HEK293 (cell line): Measurements from ENCODE around the gene PDE3B.
A peak's percentile ranks its signal among the peaks of the same experiment; 100 is the strongest.
"Not testable (repeated sequence)": the region's sequence is repeated elsewhere in the genome, so short reads cannot be mapped to it uniquely, and the experiment has no call there.

Source experiments
- CTCF ChIA-PET: fragments of 350-600 bp; formaldehyde crosslinking; extraction: SDS; loops from one replicate; lab custom pipeline; 2021; ENCODE audit warnings: antibody characterized with exemption; lab: Yijun Ruan, JAX
- POLR2A ChIA-PET: fragments of 300-600 bp; formaldehyde crosslinking; extraction: SDS; loops from one replicate; lab custom pipeline; 2020; ENCODE audit warnings: antibody characterized with exemption, inconsistent platforms; lab: Yijun Ruan, JAX
- H3K27ac ChIP-seq: fragments of 200-500 bp; sonication (Bioruptor generic); 2 replicates; pipeline ENCODE4 v1.5.1; 2014; ENCODE audit warnings: low read depth, low read length, control low read depth, inconsistent platforms; ENCODE audit errors: extremely low read depth
- H3K36me3 ChIP-seq, 2 experiments: fragments of 200-500 bp in 1 of 2; sonication (Bioruptor generic) in 1 of 2; 1 replicate in 1 of 2; 2 replicates in 1 of 2; pipeline ENCODE4 v1.5.1; 2014 to 2017; ENCODE audit warnings: inconsistent platforms in 2 of 2, low read length in 2 of 2; ENCODE audit not compliant: control insufficient read depth in 2 of 2, insufficient read depth in 1 of 2
- H3K4me1 ChIP-seq: fragments of 200-500 bp; sonication (Bioruptor generic); 2 replicates; pipeline ENCODE4 v1.5.1; 2014; ENCODE audit warnings: mild to moderate bottlenecking, low read length, inconsistent platforms; ENCODE audit not compliant: control insufficient read depth, insufficient read depth
- H3K4me3 ChIP-seq: 2 replicates; pipeline ENCODE4 v1.5.1; 2011; ENCODE audit warnings: low read depth, mild to moderate bottlenecking, control low read depth, low read length, moderate library complexity
- H3K9me3 ChIP-seq: fragments of 200-500 bp; sonication (Bioruptor generic); 2 replicates; pipeline ENCODE4 v1.5.1; 2014; ENCODE audit warnings: low read depth, low read length, inconsistent platforms; ENCODE audit not compliant: control insufficient read depth, insufficient read depth
- BCL11A ChIP-seq: fragments of 450-650 bp; formaldehyde crosslinking; IDR thresholded peaks from 2 replicates; pipeline ENCODE4 v1.5.1; 2016; ENCODE audit warnings: low read depth, missing biosample characterization, missing genetic modification characterization
- EGR2 ChIP-seq: fragments of 450-650 bp; formaldehyde crosslinking; IDR thresholded peaks from 2 replicates; pipeline ENCODE4 v1.5.1; 2016; ENCODE audit warnings: low read depth, missing biosample characterization, missing genetic modification characterization
- HOXC10 ChIP-seq: sonication (generic); formaldehyde crosslinking; IDR thresholded peaks from 2 replicates; pipeline ENCODE4 v1.8.1; 2023; ENCODE audit warnings: mild to moderate bottlenecking, missing genetic modification reagents
- OSR2 ChIP-seq: fragments of 450-650 bp; formaldehyde crosslinking; IDR thresholded peaks from 2 replicates; pipeline ENCODE4 v1.5.1; 2016; ENCODE audit warnings: missing biosample characterization, missing genetic modification characterization
- ZFHX2 ChIP-seq: fragments of 450-650 bp; formaldehyde crosslinking; conservative IDR thresholded peaks from 2 replicates; pipeline ENCODE4 v1.5.1; 2016; ENCODE audit warnings: missing biosample characterization, missing genetic modification characterization
- ZNF146 ChIP-seq: fragments of 450-650 bp; formaldehyde crosslinking; IDR thresholded peaks from 2 replicates; pipeline ENCODE4 v1.5.1; 2016; ENCODE audit warnings: missing biosample characterization, missing genetic modification characterization
- ZNF202 ChIP-seq: fragments of 450-650 bp; formaldehyde crosslinking; IDR thresholded peaks from 2 replicates; pipeline ENCODE4 v1.5.1; 2016; ENCODE audit warnings: missing biosample characterization, missing genetic modification characterization, borderline replicate concordance
- ZNF341 ChIP-seq: fragments of 450-650 bp; formaldehyde crosslinking; IDR thresholded peaks from 2 replicates; pipeline ENCODE4; 2016; ENCODE audit warnings: low read depth, missing biosample characterization, missing genetic modification characterization
- ZNF404 ChIP-seq: fragments of 450-650 bp; formaldehyde crosslinking; IDR thresholded peaks from 2 replicates; pipeline ENCODE4 v1.5.1; 2017; ENCODE audit warnings: missing biosample characterization, missing genetic modification characterization
- ZNF561 ChIP-seq: fragments of 450-650 bp; IDR thresholded peaks from 2 replicates; pipeline ENCODE4 v1.5.1; 2018; ENCODE audit warnings: missing biosample characterization, missing genetic modification characterization, borderline replicate concordance
- ZNF571 ChIP-seq: fragments of 450-650 bp; formaldehyde crosslinking; IDR thresholded peaks from 2 replicates; pipeline ENCODE4 v1.5.0; 2017; ENCODE audit warnings: missing biosample characterization, missing genetic modification characterization
- ZNF624 ChIP-seq: fragments of 450-650 bp; formaldehyde crosslinking; IDR thresholded peaks from 2 replicates; pipeline ENCODE4 v1.5.1; 2017; ENCODE audit warnings: missing biosample characterization, missing genetic modification characterization
- ZNF629 ChIP-seq: fragments of 450-650 bp; formaldehyde crosslinking; IDR thresholded peaks from 2 replicates; pipeline ENCODE4 v1.5.1; 2017; ENCODE audit warnings: missing biosample characterization, missing genetic modification characterization
- ZNF830 ChIP-seq: fragments of 450-650 bp; IDR thresholded peaks from 2 replicates; pipeline ENCODE4 v1.5.0; 2018; ENCODE audit warnings: missing biosample characterization, missing genetic modification characterization, low read depth, mild to moderate bottlenecking, moderate library complexity
- ZSCAN16 ChIP-seq: fragments of 450-650 bp; formaldehyde crosslinking; IDR thresholded peaks from 2 replicates; pipeline ENCODE4 v1.5.1; 2016; ENCODE audit warnings: missing biosample characterization, missing genetic modification characterization
- TF ChIP-seq, protein P1 (sequence below): fragments of 450-650 bp; formaldehyde crosslinking; IDR thresholded peaks from 2 replicates; pipeline ENCODE4 v1.5.1; 2016; ENCODE audit warnings: missing biosample characterization, missing genetic modification characterization
- TF ChIP-seq, protein P2 (sequence below): fragments of 450-650 bp; formaldehyde crosslinking; IDR thresholded peaks from 2 replicates; pipeline ENCODE4 v1.5.0; 2017; ENCODE audit warnings: missing biosample characterization, missing genetic modification characterization, borderline replicate concordance
- TF ChIP-seq, protein P3 (sequence below): fragments of 450-650 bp; formaldehyde crosslinking; IDR thresholded peaks from 2 replicates; pipeline ENCODE4 v1.5.1; 2016; ENCODE audit warnings: missing biosample characterization, missing genetic modification characterization, borderline replicate concordance
- TF ChIP-seq, protein P4 (sequence below): fragments of 450-650 bp; formaldehyde crosslinking; IDR thresholded peaks from 2 replicates; pipeline ENCODE4 v1.5.1; 2017; ENCODE audit warnings: missing biosample characterization, mild to moderate bottlenecking, missing genetic modification characterization, moderate library complexity

Gene PDE3B

DNA sequence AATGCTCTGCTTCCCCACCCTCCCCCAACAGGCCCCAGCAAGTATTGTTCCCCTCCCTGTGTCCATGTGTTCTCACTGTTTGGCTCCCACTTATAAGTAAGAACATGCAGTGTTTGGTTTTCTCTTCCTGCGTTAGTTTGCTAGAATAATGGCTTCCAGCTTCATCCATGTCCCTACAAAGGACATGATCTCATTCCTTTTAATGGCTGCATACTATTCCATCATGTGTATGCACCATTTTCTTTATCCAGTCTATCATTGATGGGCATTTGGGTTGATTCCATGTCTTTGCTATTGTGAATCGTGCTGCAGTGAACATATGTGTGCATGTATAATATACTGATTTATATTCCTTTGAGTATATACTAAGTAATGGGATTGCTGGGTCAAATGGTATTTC lies 52.1 kb downstream of the PDE3B start:
- TF ChIP-seq ZNF146, result peak; percentile 88
- H3K27ac ChIP-seq, H3K4me1 ChIP-seq, H3K4me3 ChIP-seq, CTCF ChIA-PET, H3K9me3 ChIP-seq, H3K36me3 ChIP-seq, POLR2A ChIA-PET: not testable (repeated sequence)

DNA sequence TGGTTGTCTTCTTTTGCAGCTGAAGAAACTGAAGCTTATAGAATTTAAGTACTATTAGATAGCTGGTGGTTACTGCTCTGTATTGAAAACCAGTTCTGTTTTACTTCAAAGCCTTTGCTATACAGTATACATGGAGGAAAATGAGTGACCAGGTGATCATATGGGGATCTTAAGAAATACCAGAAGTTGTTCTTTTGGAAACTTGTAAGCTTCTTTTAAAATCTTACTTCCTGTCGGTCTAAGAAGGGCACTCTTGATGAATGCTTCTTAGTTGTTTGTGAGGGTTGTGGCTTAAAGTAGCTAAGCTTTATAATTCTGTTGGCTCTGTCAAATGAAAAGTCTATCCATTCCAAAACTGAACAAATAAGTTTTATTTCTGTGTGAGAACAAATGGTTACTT lies 55.2 kb downstream of the PDE3B start:
- TF ChIP-seq ZFHX2 (tag by site-specific recombination) (no peak), ZNF629 (tag by site-specific recombination) (no peak), HOXC10 (CRISPR knock-in tag) (no peak), ZNF404 (tag by site-specific recombination) (no peak), EGR2 (tag by site-specific recombination) (no peak), ZSCAN16 (tag by site-specific recombination) (no peak), ZNF830 (tag by site-specific recombination) (no peak), ZNF202 (tag by site-specific recombination) (no peak), ZNF624 (no peak), BCL11A (tag by site-specific recombination) (no peak)
- TF ChIP-seq, protein P1, sequence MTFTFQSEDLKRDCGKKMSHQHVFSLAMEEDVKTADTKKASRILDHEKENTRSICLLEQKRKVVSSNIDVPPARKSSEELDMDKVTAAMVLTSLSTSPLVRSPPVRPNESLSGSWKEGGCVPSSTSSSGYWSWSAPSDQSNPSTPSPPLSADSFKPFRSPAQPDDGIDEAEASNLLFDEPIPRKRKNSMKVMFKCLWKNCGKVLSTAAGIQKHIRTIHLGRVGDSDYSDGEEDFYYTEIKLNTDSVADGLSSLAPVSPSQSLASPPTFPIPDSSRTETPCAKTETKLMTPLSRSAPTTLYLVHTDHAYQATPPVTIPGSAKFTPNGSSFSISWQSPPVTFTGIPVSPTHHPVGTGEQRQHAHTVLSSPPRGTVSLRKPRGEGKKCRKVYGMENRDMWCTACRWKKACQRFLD, result no peak
- TF ChIP-seq, all 188 proteins: peak for 0
- POLR2A ChIA-PET, result no interaction called here
- H3K4me3 ChIP-seq, result no peak overlapping the region
- no peaks in the 10 kb centered on the region for H3K9me3 ChIP-seq
- CTCF ChIA-PET, result no interaction called here
- H3K4me1 ChIP-seq, result no peaks in the 10 kb centered on the region
- no peaks in the 10 kb centered on the region for H3K36me3 ChIP-seq
- H3K27ac ChIP-seq, result no peak overlapping the region

DNA sequence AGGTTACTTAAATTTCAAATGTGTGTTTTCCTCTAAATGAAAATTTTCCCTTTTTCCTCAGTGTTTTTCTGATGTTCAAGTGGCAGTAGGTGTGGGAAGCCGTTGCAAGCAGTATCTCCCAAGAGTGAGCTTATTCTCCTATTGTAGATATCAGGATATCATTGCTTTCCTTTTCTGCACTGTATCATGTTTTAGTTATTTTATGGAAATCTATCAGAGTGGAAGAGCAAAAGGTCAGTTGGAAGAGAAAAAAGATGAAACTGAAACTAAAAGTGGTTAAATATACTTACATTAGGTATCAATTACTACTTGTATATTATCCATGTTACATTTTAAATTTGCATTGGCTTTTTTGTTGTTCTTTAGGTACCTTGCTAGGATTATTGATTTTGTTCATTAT lies 57.0 kb downstream of the PDE3B start:
- CTCF ChIA-PET, result interaction anchor here (0.6 kb wide), 1 partner anchor 397 kb away, joined by 6 read pairs; no protein-coding TSS in a partner anchor
- POLR2A ChIA-PET, result no interaction called here
- Histone ChIP-seq H3K4me1 (no peaks in the 10 kb centered on the region), H3K27ac (no peak overlapping the region), H3K36me3 (no peaks in the 10 kb centered on the region), H3K4me3 (no peak overlapping the region), H3K9me3 (no peaks in the 10 kb centered on the region)
- TF ChIP-seq ZNF561 (tag by site-specific recombination) (no peak), ZNF624 (no peak), ZNF341 (tag by site-specific recombination) (no peak), ZNF571 (tag by site-specific recombination) (no peak), OSR2 (tag by site-specific recombination) (no peak)
- TF ChIP-seq, protein P2, sequence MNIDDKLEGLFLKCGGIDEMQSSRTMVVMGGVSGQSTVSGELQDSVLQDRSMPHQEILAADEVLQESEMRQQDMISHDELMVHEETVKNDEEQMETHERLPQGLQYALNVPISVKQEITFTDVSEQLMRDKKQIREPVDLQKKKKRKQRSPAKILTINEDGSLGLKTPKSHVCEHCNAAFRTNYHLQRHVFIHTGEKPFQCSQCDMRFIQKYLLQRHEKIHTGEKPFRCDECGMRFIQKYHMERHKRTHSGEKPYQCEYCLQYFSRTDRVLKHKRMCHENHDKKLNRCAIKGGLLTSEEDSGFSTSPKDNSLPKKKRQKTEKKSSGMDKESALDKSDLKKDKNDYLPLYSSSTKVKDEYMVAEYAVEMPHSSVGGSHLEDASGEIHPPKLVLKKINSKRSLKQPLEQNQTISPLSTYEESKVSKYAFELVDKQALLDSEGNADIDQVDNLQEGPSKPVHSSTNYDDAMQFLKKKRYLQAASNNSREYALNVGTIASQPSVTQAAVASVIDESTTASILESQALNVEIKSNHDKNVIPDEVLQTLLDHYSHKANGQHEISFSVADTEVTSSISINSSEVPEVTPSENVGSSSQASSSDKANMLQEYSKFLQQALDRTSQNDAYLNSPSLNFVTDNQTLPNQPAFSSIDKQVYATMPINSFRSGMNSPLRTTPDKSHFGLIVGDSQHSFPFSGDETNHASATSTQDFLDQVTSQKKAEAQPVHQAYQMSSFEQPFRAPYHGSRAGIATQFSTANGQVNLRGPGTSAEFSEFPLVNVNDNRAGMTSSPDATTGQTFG, result no peak
- TF ChIP-seq, protein P3, sequence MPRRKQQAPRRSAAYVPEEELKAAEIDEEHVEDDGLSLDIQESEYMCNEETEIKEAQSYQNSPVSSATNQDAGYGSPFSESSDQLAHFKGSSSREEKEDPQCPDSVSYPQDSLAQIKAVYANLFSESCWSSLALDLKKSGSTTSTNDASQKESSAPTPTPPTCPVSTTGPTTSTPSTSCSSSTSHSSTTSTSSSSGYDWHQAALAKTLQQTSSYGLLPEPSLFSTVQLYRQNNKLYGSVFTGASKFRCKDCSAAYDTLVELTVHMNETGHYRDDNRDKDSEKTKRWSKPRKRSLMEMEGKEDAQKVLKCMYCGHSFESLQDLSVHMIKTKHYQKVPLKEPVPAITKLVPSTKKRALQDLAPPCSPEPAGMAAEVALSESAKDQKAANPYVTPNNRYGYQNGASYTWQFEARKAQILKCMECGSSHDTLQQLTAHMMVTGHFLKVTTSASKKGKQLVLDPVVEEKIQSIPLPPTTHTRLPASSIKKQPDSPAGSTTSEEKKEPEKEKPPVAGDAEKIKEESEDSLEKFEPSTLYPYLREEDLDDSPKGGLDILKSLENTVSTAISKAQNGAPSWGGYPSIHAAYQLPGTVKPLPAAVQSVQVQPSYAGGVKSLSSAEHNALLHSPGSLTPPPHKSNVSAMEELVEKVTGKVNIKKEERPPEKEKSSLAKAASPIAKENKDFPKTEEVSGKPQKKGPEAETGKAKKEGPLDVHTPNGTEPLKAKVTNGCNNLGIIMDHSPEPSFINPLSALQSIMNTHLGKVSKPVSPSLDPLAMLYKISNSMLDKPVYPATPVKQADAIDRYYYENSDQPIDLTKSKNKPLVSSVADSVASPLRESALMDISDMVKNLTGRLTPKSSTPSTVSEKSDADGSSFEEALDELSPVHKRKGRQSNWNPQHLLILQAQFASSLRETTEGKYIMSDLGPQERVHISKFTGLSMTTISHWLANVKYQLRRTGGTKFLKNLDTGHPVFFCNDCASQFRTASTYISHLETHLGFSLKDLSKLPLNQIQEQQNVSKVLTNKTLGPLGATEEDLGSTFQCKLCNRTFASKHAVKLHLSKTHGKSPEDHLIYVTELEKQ (tag by site-specific recombination), result no peak
- TF ChIP-seq, protein P4, sequence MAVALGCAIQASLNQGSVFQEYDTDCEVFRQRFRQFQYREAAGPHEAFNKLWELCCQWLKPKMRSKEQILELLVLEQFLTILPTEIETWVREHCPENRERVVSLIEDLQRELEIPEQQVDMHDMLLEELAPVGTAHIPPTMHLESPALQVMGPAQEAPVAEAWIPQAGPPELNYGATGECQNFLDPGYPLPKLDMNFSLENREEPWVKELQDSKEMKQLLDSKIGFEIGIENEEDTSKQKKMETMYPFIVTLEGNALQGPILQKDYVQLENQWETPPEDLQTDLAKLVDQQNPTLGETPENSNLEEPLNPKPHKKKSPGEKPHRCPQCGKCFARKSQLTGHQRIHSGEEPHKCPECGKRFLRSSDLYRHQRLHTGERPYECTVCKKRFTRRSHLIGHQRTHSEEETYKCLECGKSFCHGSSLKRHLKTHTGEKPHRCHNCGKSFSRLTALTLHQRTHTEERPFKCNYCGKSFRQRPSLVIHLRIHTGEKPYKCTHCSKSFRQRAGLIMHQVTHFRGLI (tag by site-specific recombination), result no peak
